Activated CD4-positive, CD25-positive, alpha-beta regulatory T cell treated with anti-CD3 and anti-CD28 coated beads, Interleukin-2, amount 50 U/mL, for 24 hours (primary cell): ENCODE results near the gene COL1A1.

Experiments
- ATAC-seq, 2 donors: fragments of 150-1000 bp; cut with Tn5 transposase; one replicate each; pipeline ENCODE4 v1.10.0; 2021; ENCODE audit warnings: mild to moderate bottlenecking in 1 of 2, moderate library complexity in 1 of 2

Gene COL1A1

DNA sequence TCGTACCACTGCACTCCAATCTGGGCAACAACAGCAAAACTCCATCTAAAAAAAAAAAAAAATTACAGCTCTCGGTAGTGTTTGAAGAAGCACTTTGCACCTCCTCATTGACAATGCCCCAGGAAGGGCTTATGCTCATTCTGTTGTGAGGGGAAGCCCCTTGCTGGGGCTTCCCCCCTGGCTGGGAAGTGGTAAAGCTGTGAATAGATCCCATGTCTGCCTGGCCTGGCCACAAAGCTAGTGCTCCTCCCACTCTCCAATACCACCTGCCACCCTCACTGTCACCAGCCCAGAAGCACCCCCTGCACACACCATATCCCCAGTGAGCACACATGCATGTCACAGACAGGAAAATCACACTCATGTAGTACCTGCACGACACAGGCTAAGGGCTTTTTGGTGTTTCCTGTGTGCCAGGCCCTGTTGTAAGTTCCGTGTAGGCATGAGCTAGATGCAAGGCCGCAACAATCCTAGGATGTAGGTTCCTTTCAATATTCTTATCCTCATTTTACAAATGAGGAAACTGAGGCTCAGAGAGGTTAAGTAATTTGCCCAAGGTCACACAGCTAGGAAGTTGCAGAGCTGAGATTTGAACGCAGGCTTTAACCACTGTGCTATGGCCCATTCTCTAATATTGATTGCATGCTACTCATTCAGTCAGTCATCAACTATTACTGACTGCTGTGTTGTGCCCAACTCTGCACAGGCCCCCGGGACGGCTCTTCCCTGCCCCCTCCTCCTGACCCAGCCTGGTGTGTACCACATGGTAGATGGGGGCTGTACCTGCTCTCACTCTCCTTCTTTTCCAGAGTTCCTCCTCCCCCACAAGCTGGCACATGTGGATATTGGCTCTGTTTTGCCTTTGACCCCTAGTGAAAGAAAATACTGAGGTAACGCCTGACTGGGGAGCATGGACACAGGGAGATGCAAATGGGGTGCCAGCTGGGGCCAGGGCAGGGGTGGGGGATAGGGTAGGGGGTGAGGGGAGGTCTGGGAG, 11.9 kb upstream of the COL1A1 start:
- ATAC-seq: peak; percentile 72 to 74

- no peak for ATAC-seq
Observed at GRCh38 chr17:50212121-50212843, 10.9 kb upstream of the COL1A1 start.

- ATAC-seq: no peak
Observed at GRCh38 chr17:50211249-50212120, 10.1 kb upstream of the COL1A1 start.

GRCh38 chr17:50210240-50211225, 9.1 kb upstream of the COL1A1 start:
- no peak for ATAC-seq

GRCh38 chr17:50209472-50210239, 8.2 kb upstream of the COL1A1 start:
- no peak for ATAC-seq

DNA sequence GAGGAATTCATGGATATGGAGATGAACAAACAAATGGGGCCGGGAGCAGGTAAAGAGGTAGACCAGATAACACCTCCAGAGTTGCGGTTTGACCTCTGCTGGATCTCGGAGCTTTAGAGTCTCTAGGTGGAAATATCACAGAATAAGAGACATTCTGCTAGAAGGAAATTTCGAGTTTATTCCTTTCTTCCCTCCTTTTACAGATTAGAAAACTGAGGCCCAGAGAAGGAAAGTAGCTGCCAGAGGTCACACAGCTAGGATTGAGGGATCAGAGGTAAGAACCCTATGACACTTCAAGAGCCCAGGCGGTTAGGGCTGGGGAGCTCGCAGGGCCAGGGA, 7.7 kb upstream of the COL1A1 start:
- ATAC-seq: no peak

DNA sequence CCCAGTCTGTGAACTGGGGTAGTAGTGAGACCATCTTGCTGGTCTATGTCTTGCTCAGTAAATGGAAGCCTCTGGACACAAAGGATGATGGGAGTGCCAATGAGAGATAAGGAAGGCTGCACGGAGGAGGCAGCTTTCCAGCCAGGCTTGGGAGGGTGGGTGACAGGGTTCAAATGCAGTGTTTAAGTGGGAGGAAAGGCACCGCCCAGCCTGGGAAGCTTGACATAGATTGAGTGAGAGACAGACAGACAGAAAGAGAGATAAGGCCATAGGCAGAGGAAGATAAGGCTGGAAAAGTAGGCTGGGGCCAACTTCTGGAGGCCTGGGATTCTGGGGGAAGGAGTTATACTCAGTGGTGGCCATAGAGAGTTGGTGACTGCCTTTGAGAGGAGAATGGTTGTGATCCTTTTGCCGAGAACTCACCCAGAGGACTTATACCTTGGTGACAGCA, 7.2 kb upstream of the COL1A1 start:
- no peak for ATAC-seq

- no peak for ATAC-seq
Observed at GRCh38 chr17:50207792-50208567, 6.5 kb upstream of the COL1A1 start.

DNA sequence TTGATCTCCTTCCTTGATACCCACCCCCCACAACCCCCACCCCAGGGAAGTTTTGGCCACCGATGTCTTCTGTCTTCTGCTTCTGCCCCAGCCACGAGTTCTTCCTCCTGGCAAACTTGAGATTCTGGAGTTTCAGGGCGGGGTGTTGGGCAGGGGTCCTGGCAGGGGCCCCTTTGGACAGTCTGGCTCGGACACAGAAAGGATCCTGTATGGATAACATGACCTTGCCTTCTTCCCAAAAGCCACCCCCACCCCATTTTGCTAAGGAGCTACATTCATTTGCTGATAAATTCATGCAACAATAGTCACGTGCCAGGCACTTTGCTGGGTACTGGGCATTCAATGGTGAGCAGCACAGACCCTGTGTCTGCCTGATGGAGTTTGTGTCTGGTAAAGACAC, 5.9 kb upstream of the COL1A1 start:
- ATAC-seq: no peak

GRCh38 chr17:50206604-50207293, 5.3 kb upstream of the COL1A1 start:
- ATAC-seq: no peak

DNA sequence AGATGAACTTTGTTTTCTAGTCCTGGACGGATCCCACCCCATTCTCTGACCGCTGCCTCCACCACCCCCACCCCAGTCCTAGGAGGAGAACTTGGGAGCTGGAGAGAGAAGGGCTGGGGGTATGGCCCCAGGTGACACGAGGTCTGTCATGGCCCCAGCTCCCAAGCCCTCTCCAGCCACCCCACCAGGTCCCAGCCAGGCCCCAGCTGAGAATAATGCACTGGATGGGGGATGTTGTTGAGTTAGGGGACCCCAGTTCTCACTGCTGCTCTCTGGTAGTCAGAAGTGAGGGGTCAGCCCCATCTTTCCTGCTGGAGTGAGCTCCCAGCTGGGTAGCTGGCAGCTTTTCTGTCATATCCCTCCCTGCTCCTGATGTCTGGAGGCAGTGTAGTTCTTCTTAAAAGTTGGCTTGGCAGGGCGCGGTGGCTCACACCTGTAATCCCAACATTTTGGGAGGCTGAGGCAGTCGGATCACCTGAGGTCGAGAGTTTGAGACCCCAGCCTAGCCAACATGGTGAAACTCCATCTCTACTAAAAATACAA, 4.6 kb upstream of the COL1A1 start:
- no peak for ATAC-seq

DNA sequence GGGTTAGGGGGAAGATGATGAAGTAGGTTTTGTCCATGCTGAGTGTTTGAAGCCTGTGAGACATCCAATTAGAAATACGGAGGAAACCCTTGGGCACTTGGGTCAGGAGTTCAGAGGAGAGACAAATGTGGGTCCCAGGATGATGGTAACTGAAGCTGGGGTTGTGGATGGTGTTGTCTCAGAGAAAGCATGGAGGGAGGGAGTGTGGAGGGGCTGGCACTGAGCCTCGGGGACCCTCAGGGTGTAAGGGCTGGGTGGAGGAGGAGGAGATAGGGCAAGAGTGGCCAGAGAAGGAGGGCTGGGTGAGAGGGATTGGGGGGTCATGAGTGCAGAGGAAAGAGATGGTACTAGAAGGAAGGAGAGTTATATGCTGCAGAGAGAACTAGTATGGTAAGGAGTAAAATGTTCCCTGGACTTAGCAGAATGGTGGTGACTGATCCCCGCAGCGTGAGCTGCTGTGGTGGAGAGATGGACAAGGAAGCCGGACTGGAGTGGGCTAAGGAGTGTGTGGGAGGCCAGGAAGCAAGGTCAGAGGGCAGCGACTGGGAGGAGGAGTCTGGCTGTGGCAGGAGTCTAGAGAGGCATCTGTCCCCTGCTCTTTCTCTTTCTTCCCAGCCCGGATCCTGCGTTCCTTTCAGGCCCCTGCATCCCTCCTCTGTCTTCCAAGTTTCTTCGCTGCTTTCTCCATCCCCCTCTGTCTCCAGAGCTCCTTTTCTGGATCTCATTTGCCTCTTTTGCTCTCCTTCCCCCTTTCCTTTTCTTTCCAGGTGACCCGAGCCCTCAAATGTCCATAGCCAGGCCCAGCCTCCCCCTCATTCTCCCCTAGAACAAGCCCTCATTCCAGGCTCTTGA, 3.9 kb upstream of the COL1A1 start:
- no peak for ATAC-seq

DNA sequence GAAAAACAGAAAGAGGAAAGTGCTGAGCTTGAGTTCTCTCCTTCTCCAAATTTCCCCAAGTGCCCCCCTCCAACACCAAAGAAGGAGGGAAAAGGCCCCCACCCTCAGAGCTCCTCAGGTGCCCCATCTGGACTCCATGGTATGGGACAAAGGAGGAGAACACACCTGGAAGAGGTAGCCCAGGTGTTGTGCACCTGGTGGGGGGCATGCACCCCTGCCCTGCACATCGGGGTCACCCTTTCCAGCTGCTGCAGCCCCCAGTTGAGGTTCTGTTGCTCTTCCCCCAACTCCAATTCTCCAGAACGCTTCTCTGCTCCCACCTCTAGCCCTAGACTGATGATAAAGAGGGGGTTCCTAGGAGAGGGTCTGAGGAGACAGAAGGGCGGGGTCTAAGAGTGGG, 3.0 kb upstream of the COL1A1 start:
- no peak for ATAC-seq

- no peak for ATAC-seq
Observed at GRCh38 chr17:50203604-50204345, 2.3 kb upstream of the COL1A1 start.

GRCh38 chr17:50203086-50203485, 1.7 kb upstream of the COL1A1 start:
- ATAC-seq: no peak

DNA sequence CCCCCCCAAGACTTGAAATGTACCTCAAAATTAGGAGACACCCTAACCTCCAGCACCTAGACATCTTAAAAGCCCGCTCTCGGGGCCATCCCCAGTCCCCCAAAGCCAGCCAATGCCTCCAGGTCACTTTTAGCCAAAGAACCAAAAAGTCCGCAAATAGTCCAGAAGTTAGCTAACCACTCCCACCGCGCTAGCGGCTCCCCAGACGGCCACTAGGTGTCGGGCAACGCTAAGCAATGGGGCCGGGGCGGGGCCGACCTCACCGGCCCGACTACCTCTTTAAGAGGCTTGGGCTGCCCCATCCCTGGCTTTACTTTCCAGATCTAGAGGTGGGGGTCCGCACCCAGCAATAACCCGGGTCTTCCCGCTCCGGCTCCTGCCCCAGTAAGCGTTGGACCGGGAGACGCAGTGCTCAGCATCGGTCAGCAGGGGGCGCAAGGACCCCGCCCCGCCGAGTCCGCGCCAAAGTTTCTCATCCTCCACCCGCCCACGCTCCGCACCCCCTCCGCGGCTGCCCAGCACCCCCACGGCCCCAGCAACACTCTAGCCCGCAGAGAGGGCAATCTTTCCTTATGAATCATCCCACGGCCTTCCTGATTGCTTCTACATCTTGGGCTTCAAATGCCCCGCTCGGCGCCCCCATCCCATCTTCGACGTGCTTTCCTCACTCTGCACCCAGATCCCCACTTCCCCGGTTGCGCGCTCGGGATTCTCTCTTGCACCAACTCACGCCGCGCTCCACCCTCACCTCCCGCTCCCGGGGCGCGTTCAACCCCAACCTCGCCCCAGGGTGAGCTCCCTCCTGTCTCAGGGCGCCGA, 765 bp downstream of the COL1A1 start:
- peak; percentile 81 to 87 for ATAC-seq
